Activated CD4-positive, alpha-beta T cell treated with anti-CD3 and anti-CD28 coated beads for 36 hours (primary cell): ENCODE results near the gene RPS15. TPM values are rescaled to one million over a fixed set of nuclear protein-coding genes. Genes with fewer than 3 reads are reported as not detected.

Experiments used
- ATAC-seq: fragments of 200-7000 bp; cut with Tn5 transposase; one replicate; pipeline ENCODE4 v1.10.0; 2021; ENCODE audit warnings: mild to moderate bottlenecking, moderate library complexity
- CTCF ChIA-PET: fragments of 350-600 bp; sonication (Branson Sonifier 250); formaldehyde crosslinking; loops from one replicate; lab custom pipeline; 2021; ENCODE audit warnings: antibody characterized with exemption; lab: Charles Lee
- POLR2A ChIA-PET: fragments of 350-600 bp; sonication (Branson Sonifier 250); formaldehyde crosslinking; loops from one replicate; lab custom pipeline; 2021; ENCODE audit warnings: antibody characterized with exemption, inconsistent platforms; lab: Charles Lee
- DNase-seq: peaks from one replicate; pipeline ENCODE4 v3.0.0-alpha.2; 2020
- H3K27ac Mint-ChIP-seq: one replicate; pipeline ENCODE4 v1.8.0; 2021; ENCODE audit warnings: mixed read lengths
- H3K27me3 Mint-ChIP-seq: one replicate; pipeline ENCODE4 v1.8.0; 2021; ENCODE audit warnings: mixed read lengths
- H3K36me3 Mint-ChIP-seq: one replicate; pipeline ENCODE4 v1.8.0; 2021; ENCODE audit warnings: low read depth, mixed read lengths
- H3K4me1 Mint-ChIP-seq: one replicate; pipeline ENCODE4 v1.8.0; 2021; ENCODE audit warnings: mixed read lengths
- H3K4me3 Mint-ChIP-seq: one replicate; pipeline ENCODE4 v1.8.0; 2021; ENCODE audit warnings: mild to moderate bottlenecking, moderate library complexity, mixed read lengths
- H3K9me3 Mint-ChIP-seq: one replicate; pipeline ENCODE4 v1.8.0; 2021; ENCODE audit warnings: low read depth, mixed read lengths
- intact Hi-C, 2 experiments: fragments of 100-400 bp; cut with DNase I in 1 of 2; cut with micrococcal nuclease in 1 of 2; formaldehyde crosslinking; loops; one replicate each; pipeline versions ENCODE4 v1.14.2 to v1.15.1; 2022 to 2024; cut with DNase I, micrococcal nuclease
- total RNA-seq, 2 experiments: library from RNA; stranded (reverse); gene quantifications; one replicate each; pipeline ENCODE4 v1.2.3, GENCODE V29; 2021

RPS15 gene
- total RNA-seq, 2 experiments from 2014 or later = 1,716 to 1,858 TPM

DNA sequence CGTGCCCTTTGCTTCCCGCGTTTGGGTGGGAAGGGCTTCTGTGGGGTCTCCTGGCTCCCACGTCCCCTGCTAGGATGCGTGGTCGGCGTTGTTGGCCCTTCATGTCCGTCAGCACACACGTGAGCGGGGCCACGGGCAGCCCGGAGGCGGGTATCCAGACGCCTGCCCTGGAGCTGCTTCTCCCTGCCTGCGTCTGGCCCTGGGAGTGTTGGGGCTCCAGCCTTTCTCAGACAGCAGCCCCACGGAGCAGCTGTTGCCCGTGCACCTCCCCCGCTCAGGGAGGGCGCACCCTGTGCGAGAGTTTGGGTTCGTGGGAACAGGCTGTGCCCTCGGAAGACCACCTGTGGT is 16.3 kb upstream of the RPS15 start:
- ATAC-seq = no peak
- ChIA-PET CTCF (interaction anchor here (0.6 kb wide), 1 partner anchor 374 kb away, joined by 3 read pairs; no protein-coding TSS in a partner anchor), POLR2A (no interaction called here)
- H3K9me3 Mint-ChIP-seq = no peaks in the 10 kb centered on the region
- H3K27ac Mint-ChIP-seq = no peak overlapping the region
- no peak overlapping the region for H3K4me3 Mint-ChIP-seq
- DNase-seq = no peak
- H3K4me1 Mint-ChIP-seq = peaks cover 6% of the 10 kb centered on the region
- H3K36me3 Mint-ChIP-seq = peaks cover 46% of the 10 kb centered on the region
- H3K27me3 Mint-ChIP-seq = no peaks in the 10 kb centered on the region
- intact Hi-C loops = no loop called here

DNA sequence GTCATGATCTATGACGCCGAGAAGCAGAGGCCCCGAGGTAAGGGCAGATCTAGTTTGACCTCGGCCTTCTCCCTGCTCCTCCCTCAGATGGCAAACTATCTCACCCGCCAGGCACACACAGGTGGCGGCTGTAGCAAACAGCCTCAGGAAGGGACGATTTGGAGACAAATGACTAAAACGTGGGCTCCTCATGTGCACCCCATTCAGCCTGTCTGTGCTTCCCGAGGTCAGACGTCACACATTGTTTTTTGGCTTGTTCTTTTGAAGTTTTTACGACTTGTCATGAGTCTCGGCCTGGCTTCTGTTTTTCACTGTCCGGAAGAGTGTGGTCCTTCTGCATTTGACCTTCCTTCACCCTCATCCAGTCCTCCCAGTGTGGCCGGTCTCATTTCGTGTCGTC is 15.8 kb upstream of the RPS15 start:
- POLR2A ChIA-PET = no interaction called here
- CTCF ChIA-PET = interaction anchor here (0.6 kb wide), 1 partner anchor 373 kb away, joined by 3 read pairs; no protein-coding TSS in a partner anchor

DNA sequence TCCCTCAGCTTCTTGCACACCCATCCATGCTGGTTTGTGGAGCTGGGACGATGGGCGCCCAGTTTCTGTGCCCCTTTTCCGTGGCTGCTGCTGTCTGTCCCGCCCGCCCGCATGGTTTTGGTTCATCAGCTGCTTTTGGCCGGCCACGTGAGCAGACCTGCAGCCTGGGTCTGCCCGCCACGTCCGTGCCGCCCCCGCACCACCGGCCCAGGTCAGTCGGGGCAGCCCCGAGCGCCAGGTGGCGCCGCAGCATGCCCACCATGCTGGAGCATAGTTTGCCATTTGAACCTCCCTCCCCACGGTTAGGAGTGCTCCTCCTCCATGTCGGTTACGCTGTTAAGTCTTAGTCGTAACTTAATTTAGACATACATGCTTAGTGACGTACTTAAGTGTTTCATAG is 15.3 kb upstream of the RPS15 start:
- ATAC-seq (no peak), DNase-seq (no peak)
- no peaks in the 10 kb centered on the region for H3K27me3 Mint-ChIP-seq
- intact Hi-C loops = no loop called here
- no peaks in the 10 kb centered on the region for H3K9me3 Mint-ChIP-seq
- H3K27ac Mint-ChIP-seq = no peak overlapping the region
- POLR2A ChIA-PET = no interaction called here
- no peaks in the 10 kb centered on the region for H3K4me1 Mint-ChIP-seq
- H3K4me3 Mint-ChIP-seq = no peak overlapping the region
- CTCF ChIA-PET = no interaction called here
- peaks cover 41% of the 10 kb centered on the region for H3K36me3 Mint-ChIP-seq

More for the DNA sequence above, 15.8 kb upstream of the RPS15 start:
- no peak for DNase-seq
- Mint-ChIP-seq H3K36me3 (peaks cover 44% of the 10 kb centered on the region), H3K4me3 (no peak overlapping the region), H3K9me3 (no peaks in the 10 kb centered on the region), H3K4me1 (peaks cover 4% of the 10 kb centered on the region), H3K27me3 (no peaks in the 10 kb centered on the region), H3K27ac (no peak overlapping the region)
- no peak for ATAC-seq
- intact Hi-C loops = no loop called here

DNA sequence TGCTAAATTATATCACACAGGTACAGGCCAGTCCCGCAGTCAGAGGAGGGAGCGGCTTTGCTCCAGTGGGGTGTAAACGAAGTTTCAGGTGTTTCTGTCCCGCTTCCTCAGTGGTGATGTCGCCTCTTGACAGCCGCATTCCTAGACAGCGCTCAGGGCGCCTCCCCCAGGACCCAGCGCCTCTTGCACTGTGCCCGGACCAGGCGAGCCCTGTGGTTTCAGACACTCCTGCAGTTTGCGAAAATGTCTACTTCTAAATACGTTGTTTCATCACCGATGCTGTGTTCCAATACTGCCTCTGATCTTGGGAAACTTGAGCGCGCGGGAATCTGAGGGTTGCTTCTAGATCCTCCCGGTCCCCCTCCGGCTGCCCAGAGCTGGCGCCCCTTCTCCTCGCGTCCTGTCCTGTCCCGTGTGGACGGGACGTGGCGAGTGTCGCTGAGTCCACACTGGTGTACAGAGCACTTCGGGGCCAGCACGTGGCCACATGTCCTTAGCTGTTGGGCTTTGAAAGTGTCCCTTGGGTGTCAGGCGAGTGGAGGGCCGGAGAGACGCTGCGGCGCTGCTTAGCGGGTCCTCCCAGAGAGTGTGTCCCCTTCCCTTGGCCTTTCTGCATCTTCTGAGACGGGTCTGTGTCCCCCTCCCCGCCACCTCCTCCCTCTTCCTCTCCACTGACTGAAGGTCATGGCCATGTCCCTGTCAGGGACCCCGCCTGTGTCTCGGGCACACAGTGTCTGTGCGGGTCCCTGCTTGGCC is 14.6 kb upstream of the RPS15 start:
- Mint-ChIP-seq H3K4me1 (no peaks in the 10 kb centered on the region), H3K27ac (no peak overlapping the region), H3K4me3 (no peak overlapping the region), H3K36me3 (peaks cover 37% of the 10 kb centered on the region), H3K27me3 (no peaks in the 10 kb centered on the region), H3K9me3 (no peaks in the 10 kb centered on the region)
- DNase-seq (no peak), ATAC-seq (no peak)
- ChIA-PET CTCF (no interaction called here), POLR2A (no interaction called here)
- intact Hi-C loops = no loop called here

DNA sequence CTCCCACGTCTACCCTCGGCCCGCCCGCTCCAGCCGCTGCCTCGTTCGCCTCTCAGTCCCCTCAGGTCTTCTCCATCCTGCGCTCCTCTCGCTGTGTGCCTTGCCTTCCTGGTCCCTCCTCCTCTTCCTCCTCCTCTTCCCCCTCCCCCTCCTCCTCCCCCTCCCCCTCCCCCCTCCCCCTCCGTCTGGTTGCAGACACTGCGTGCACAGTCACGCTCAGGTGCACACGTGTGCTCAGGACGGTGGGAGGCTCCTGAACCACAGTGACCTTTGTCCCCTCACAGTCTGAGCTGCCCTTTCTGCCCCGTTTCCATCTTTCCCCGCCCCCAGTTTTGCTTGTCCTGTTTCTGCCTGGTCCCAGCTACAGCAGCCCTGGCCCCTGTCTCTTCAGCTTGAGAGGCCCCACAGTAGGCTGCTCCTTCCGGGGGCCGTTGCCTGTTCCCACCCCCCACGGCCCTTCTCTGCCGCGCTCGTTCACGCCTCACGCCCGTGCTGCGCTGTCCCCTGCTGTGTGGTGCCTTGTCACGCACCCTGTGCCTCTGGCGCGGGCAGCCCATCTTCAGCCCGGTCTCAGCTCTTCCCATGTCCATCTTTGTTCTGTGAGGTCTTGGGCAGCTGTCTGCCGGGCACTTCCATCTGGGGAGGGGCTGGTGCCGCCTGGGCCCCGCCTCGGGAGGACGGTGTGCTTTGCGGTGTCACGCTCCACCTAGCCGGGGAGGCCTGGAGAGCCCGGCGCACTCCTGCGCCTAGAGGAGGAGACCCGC is 13.8 kb upstream of the RPS15 start:
- H3K36me3 Mint-ChIP-seq = peaks cover 31% of the 10 kb centered on the region
- H3K27me3 Mint-ChIP-seq = no peaks in the 10 kb centered on the region

DNA sequence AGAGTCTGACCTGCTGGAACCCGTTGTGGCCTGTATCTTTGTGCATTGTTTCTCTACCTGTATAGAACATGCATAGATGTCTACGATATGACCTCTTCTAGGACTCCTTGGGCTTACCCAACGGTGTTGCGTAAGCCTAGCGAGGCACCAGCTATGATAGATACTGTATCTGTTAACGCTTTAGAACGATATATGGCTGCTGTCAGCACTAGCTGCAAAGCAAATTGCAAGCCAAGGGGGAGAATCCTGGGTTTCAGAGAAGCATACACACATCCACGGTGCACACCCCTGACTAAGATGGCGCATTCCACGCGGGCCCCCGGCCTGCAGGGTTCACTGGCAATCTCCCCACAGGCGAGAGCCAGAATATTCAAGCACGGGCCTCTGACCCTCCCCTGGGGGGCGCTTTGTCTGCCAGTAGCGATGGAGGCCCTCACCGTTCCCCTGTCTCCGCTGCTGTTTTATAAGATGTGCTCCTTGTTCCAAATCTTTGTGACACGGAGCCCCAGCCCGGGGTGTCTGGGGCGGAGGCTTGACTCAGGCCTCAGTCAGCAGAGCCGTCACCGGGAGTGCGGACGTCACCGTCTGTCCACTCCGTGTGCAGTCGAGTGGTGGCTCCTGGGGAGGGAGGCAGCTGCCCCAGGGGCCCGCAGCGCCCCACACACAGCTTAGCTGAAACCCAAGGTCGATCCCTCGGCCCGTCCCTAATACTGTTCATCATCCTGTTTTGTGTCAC is 12.9 kb upstream of the RPS15 start:
- ChIA-PET POLR2A (no interaction called here), CTCF (interaction anchor here (0.5 kb wide), 1 partner anchor 11 kb away, joined by 3 read pairs; no protein-coding TSS in a partner anchor)
- Mint-ChIP-seq H3K36me3 (peaks cover 26% of the 10 kb centered on the region), H3K4me1 (no peaks in the 10 kb centered on the region), H3K4me3 (no peak overlapping the region), H3K27me3 (no peaks in the 10 kb centered on the region), H3K9me3 (no peaks in the 10 kb centered on the region), H3K27ac (no peak overlapping the region)
- ATAC-seq = no peak
- intact Hi-C loops = no loop called here
- DNase-seq = no peak

More for the DNA sequence above, 13.8 kb upstream of the RPS15 start:
- DNase-seq = no peak
- H3K9me3 Mint-ChIP-seq = no peaks in the 10 kb centered on the region
- no peak overlapping the region for H3K4me3 Mint-ChIP-seq
- POLR2A ChIA-PET = no interaction called here
- CTCF ChIA-PET = interaction anchor here (0.5 kb wide), 1 partner anchor 12 kb away, joined by 3 read pairs; no protein-coding TSS in a partner anchor
- intact Hi-C loops = no loop called here
- H3K4me1 Mint-ChIP-seq = no peaks in the 10 kb centered on the region
- no peak overlapping the region for H3K27ac Mint-ChIP-seq
- no peak for ATAC-seq

DNA sequence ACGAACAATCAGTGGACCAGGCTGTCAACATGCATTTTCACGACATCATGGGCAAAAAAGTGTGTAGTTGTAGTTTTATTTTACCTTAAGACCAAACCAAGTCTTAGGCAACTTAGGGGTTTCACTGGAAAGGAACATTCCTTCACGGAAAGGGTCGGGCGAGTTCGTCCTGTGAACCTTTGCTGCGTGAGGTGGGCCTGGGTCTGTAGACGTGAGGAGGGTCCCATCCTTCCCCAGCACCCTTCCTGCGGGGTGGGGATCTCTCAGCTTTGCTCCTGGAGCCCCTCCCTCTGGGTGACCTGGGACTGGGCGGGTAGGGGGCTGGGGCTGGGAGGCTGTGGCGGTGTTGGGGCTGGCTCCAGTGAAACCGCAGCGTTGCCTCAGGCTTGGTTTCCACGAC is 12.3 kb upstream of the RPS15 start:
- intact Hi-C loops = no loop called here
- no peak overlapping the region for H3K27ac Mint-ChIP-seq
- no peak for ATAC-seq
- H3K36me3 Mint-ChIP-seq = peaks cover 22% of the 10 kb centered on the region
- H3K4me1 Mint-ChIP-seq = no peaks in the 10 kb centered on the region
- DNase-seq = no peak
- CTCF ChIA-PET = no interaction called here
- H3K27me3 Mint-ChIP-seq = no peaks in the 10 kb centered on the region
- POLR2A ChIA-PET = no interaction called here
- no peak overlapping the region for H3K4me3 Mint-ChIP-seq
- H3K9me3 Mint-ChIP-seq = no peaks in the 10 kb centered on the region

DNA sequence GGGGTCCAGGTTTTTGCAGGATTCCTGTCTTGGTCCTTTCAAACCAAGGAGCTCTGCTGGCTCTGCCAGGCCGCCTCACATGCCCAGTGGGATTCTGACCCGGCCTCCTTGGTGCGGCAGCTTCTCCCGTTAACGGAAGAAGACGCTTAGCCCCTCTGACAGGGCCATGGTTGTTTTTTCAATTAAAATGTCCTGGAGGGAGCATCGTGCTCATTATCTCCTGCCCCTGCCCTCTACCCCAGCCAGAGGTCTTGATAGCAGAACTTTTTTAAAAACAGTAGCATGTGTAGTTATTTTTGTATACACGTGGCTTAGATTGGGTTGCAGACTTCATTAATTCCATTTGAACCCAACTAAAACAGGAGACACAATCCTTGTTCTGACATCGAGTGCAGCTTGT is 11.5 kb upstream of the RPS15 start:
- intact Hi-C loops = no loop called here
- Mint-ChIP-seq H3K4me1 (no peaks in the 10 kb centered on the region), H3K36me3 (peaks cover 24% of the 10 kb centered on the region), H3K27me3 (no peaks in the 10 kb centered on the region), H3K27ac (no peak overlapping the region), H3K4me3 (no peak overlapping the region), H3K9me3 (no peaks in the 10 kb centered on the region)
- ATAC-seq (no peak), DNase-seq (no peak)
- ChIA-PET POLR2A (no interaction called here), CTCF (interaction anchor here (1.1 kb wide), 1 partner anchor 11 kb away, joined by 3 read pairs; no protein-coding TSS in a partner anchor)

DNA sequence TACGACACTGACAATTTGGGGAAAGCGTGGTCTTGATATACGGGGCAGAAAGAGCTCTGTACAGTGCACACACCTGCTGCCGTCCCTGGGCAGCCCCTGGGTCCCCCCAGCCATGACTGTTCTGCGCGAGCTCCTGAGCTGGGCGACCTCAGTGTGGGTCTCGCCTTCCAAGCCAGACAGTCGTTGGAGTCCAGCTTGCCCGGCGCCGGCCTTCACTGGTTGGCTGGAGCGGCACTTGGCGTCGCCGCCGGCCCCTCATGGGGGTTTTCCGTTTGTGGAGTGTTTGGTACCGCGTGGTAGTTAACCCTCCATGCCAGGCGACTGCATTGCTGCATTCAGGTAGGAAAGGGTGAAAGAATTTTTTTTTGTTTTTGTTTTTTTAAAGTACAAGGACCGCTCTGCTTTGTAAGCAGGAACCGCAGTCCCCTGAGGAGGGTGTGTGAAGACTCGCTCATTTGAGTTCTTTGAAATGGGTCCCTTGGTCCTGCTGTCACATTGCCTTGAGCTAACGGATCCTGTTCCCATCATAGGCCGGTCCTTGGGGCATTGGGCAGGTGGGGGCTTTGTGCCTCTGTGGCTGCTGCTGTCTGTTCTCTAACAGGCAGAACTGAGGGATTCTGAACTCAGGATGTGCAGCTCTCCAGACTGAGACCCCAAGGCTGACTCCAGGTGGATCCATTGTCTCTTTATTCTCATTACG is 10.8 kb upstream of the RPS15 start:
- ChIA-PET POLR2A (no interaction called here), CTCF (interaction anchor here (0.6 to 1.1 kb wide), 3 partner anchors 9 to 13 kb away, joined by 3 read pairs; no protein-coding TSS in a partner anchor)
- peaks cover 27% of the 10 kb centered on the region for H3K36me3 Mint-ChIP-seq
- H3K9me3 Mint-ChIP-seq = no peaks in the 10 kb centered on the region
- H3K4me3 Mint-ChIP-seq = no peak overlapping the region
- no peak overlapping the region for H3K27ac Mint-ChIP-seq
- intact Hi-C loops = no loop called here
- DNase-seq (no peak), ATAC-seq (no peak)
- no peaks in the 10 kb centered on the region for H3K27me3 Mint-ChIP-seq
- H3K4me1 Mint-ChIP-seq = no peaks in the 10 kb centered on the region

DNA sequence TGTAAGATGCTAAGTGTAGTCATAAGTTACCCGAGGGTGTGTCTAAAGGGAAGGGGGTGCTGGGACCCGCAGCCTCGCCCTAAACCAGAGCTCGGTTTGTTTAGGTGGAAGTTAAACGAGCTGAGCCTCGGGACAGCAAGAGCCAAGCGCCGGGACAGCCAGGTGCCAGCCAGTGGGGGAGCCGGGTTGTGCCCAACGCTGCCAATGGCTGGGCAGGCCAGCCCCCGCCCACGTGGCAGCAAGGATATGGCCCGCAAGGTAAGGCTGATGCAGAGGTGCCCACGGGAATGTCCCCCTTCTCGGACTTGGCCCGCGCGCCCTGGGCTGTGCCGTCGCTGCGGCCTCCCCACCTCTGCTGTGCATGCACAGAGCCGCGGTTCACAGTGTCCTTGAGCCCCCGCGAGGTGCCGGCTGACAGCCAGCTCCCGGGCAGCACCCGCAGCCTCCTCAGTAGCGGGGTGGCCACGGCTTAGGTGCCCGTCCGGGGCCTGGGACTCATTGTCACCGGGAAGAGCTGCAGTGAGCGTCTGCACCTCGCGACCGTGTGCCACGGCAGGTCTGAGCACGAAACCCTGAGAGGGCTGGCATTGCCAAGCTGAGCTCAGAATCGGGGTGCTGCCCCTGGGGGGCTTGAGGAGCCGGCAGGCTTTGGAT is 9.3 kb upstream of the RPS15 start:
- CTCF ChIA-PET = interaction anchor here (0.8 to 1.4 kb wide), 2 partner anchors 16 to 20 kb away, joined by 3 read pairs; no protein-coding TSS in a partner anchor

More for the DNA sequence above, 9.3 kb upstream of the RPS15 start:
- H3K27me3 Mint-ChIP-seq = no peaks in the 10 kb centered on the region
- no peaks in the 10 kb centered on the region for H3K9me3 Mint-ChIP-seq
- no peak overlapping the region for H3K27ac Mint-ChIP-seq
- no peak for DNase-seq
- POLR2A ChIA-PET = no interaction called here
- intact Hi-C loops = no loop called here
- ATAC-seq = no peak
- H3K4me3 Mint-ChIP-seq = no peak overlapping the region
- no peaks in the 10 kb centered on the region for H3K4me1 Mint-ChIP-seq
- H3K36me3 Mint-ChIP-seq = peaks cover 27% of the 10 kb centered on the region
